PC-3 (cell line): ENCODE results near the gene MUSTN1. TPM values are rescaled to one million over a fixed set of nuclear protein-coding genes. Genes with fewer than 3 reads are reported as not detected.

Source experiments
- ATAC-seq: fragments of 200-7000 bp; cut with Tn5 transposase; 2 replicates; pipeline ENCODE4 v1.9.1; 2020; ENCODE audit warnings: mild to moderate bottlenecking, moderate library complexity
- BruUV-seq: library from RNA; stranded (reverse); fragments of 400-500 nt; replicated peaks from 2 replicates; lab custom pipeline; 2021; lab: Mats Ljungman, UMichigan
- CTCF ChIA-PET: fragments of 300-600 bp; sonication (Branson Sonifier 250); formaldehyde crosslinking; loops from one replicate; lab custom pipeline; 2022; ENCODE audit warnings: antibody characterized with exemption; lab: Charles Lee
- POLR2A ChIA-PET: fragments of 300-600 bp; sonication (Branson Sonifier 250); formaldehyde crosslinking; loops from one replicate; lab custom pipeline; 2022; ENCODE audit warnings: antibody characterized with exemption; ENCODE audit not compliant: unreplicated experiment; lab: Charles Lee
- DNase-seq: peaks from one replicate; pipeline ENCODE4 v3.0.0-alpha.2; 2015
- H2AFZ ChIP-seq: fragments of 300-600 bp; sonication (generic); 2 replicates; pipeline ENCODE4 v1.6.0; 2016; ENCODE audit warnings: antibody characterized with exemption, low read length
- H3F3A ChIP-seq: fragments of 300-600 bp; sonication (generic); one replicate; pipeline ENCODE4 v1.6.0; 2017; ENCODE audit warnings: antibody characterized with exemption, low read length, control low read depth, mild to moderate bottlenecking; ENCODE audit not compliant: unreplicated experiment
- H3K27ac ChIP-seq: fragments of 300-600 bp; sonication (generic); 2 replicates; pipeline ENCODE4 v1.5.1; 2016; ENCODE audit warnings: mild to moderate bottlenecking, low read length
- H3K27me3 ChIP-seq: fragments of 300-600 bp; sonication (generic); 2 replicates; pipeline ENCODE4 v1.6.1; 2016; ENCODE audit warnings: low read length, mixed read lengths
- H3K36me3 ChIP-seq: fragments of 300-600 bp; sonication (generic); 2 replicates; pipeline ENCODE4 v1.6.1; 2016; ENCODE audit warnings: low read depth, mixed run types, low read length, mixed read lengths
- H3K4me1 ChIP-seq: fragments of 300-600 bp; sonication (generic); 2 replicates; pipeline ENCODE4 v1.5.1; 2016; ENCODE audit warnings: low read length; ENCODE audit not compliant: insufficient read depth
- H3K4me2 ChIP-seq: fragments of 300-600 bp; sonication (generic); 2 replicates; pipeline ENCODE4 v1.6.0; 2016; ENCODE audit warnings: low read length
- H3K4me3 ChIP-seq: fragments of 300-600 bp; sonication (generic); 2 replicates; pipeline ENCODE4 v1.5.1; 2016; ENCODE audit warnings: mild to moderate bottlenecking, low read length, mixed read lengths
- H3K79me2 ChIP-seq: fragments of 300-600 bp; sonication (generic); 2 replicates; pipeline ENCODE4 v1.6.1; 2017; ENCODE audit warnings: low read length, mixed read lengths
- H3K9ac ChIP-seq: fragments of 300-600 bp; sonication (generic); 2 replicates; pipeline ENCODE4 v1.6.0; 2016; ENCODE audit warnings: mild to moderate bottlenecking, low read length
- H3K9me2 ChIP-seq: fragments of 300-600 bp; sonication (generic); replicated peaks from 2 replicates; pipeline ENCODE4 v1.6.1; 2016; ENCODE audit warnings: mixed run types, low read length, mixed read lengths
- H3K9me3 ChIP-seq: fragments of 300-600 bp; sonication (generic); 2 replicates; pipeline ENCODE4 v1.6.1; 2016; ENCODE audit warnings: low read length, mixed read lengths
- H4K20me1 ChIP-seq: fragments of 300-600 bp; sonication (generic); 2 replicates; pipeline ENCODE4 v1.6.1; 2016; ENCODE audit warnings: low read length, mixed read lengths
- CTCF ChIP-seq: fragments of 300-600 bp; sonication (generic); conservative IDR thresholded peaks from 2 replicates; pipeline ENCODE4 v1.5.1; 2017; ENCODE audit warnings: antibody characterized with exemption, low read depth, mild to moderate bottlenecking, low read length
- EZH2 ChIP-seq: fragments of 300-600 bp; sonication (generic); IDR thresholded peaks from one replicate; pipeline ENCODE4 v1.6.1; 2017; ENCODE audit warnings: antibody characterized with exemption, mild to moderate bottlenecking, low read length; ENCODE audit not compliant: unreplicated experiment
- EZH2phosphoT487 ChIP-seq: fragments of 300-600 bp; sonication (generic); IDR thresholded peaks from 2 replicates; pipeline ENCODE4 v1.6.1; 2018; ENCODE audit warnings: mild to moderate bottlenecking, antibody characterized with exemption, low read length, borderline replicate concordance
- intact Hi-C: fragments of 100-400 bp; cut with micrococcal nuclease; formaldehyde crosslinking; loops from 2 replicates; pipeline ENCODE4 v1.9.0; 2023
- total RNA-seq: library from RNA; depleted of rRNA; stranded (reverse); fragments of >200 nt; gene quantifications from 2 replicates; pipeline ENCODE4 v1.2.3, GENCODE V29; 2014

Gene MUSTN1
- total RNA-seq, 1 experiment from 2014 or later, result 0.66 TPM

GRCh38 chr3:52844290-52844975 lies 9.6 kb upstream of the MUSTN1 start:
- Histone ChIP-seq H3K36me3 (no peaks in the 10 kb centered on the region), H4K20me1 (no peaks in the 10 kb centered on the region), H3K4me3 (no peak overlapping the region), H3K9me2 (no peaks in the 10 kb centered on the region), H3K27ac (no peak overlapping the region), H3K4me1 (no peaks in the 10 kb centered on the region), H3K79me2 (no peaks in the 10 kb centered on the region), H3K9ac (no peak overlapping the region), H3K27me3 (no peaks in the 10 kb centered on the region), H3F3A (no peaks in the 10 kb centered on the region), H3K4me2 (no peak overlapping the region), H3K9me3 (no peaks in the 10 kb centered on the region), H2AFZ (no peak overlapping the region)
- TF ChIP-seq EZH2 (no peak), CTCF (no peak), EZH2phosphoT487 (no peak)
- ATAC-seq (no peak), DNase-seq (no peak)
- intact Hi-C loops, result no loop called here
- ChIA-PET POLR2A (no interaction called here), CTCF (no interaction called here)
- no TSS peak for BruUV-seq

GRCh38 chr3:52843881-52844280 lies 9.1 kb upstream of the MUSTN1 start:
- Histone ChIP-seq H3K27me3 (no peaks in the 10 kb centered on the region), H3K4me3 (no peak overlapping the region), H3K9me2 (no peaks in the 10 kb centered on the region), H3K27ac (no peak overlapping the region), H3K9ac (no peak overlapping the region), H3F3A (no peaks in the 10 kb centered on the region), H2AFZ (no peak overlapping the region), H3K36me3 (no peaks in the 10 kb centered on the region), H3K9me3 (no peaks in the 10 kb centered on the region), H4K20me1 (no peaks in the 10 kb centered on the region), H3K79me2 (no peaks in the 10 kb centered on the region), H3K4me2 (no peak overlapping the region), H3K4me1 (no peaks in the 10 kb centered on the region)
- intact Hi-C loops, result no loop called here
- no peak for ATAC-seq
- CTCF ChIA-PET, result no interaction called here
- no peak for DNase-seq
- no TSS peak for BruUV-seq
- POLR2A ChIA-PET, result no interaction called here
- TF ChIP-seq CTCF, result no peak
- no peak for TF ChIP-seq EZH2
- no peak for TF ChIP-seq EZH2phosphoT487

GRCh38 chr3:52843108-52843865 lies 8.5 kb upstream of the MUSTN1 start:
- no peaks in the 10 kb centered on the region for H3K27me3 ChIP-seq
- no peaks in the 10 kb centered on the region for H3F3A ChIP-seq
- DNase-seq (no peak), ATAC-seq (no peak)
- H3K79me2 ChIP-seq, result no peaks in the 10 kb centered on the region
- POLR2A ChIA-PET, result no interaction called here
- no peak overlapping the region for H3K9ac ChIP-seq
- no peak overlapping the region for H3K4me3 ChIP-seq
- H2AFZ ChIP-seq, result no peak overlapping the region
- intact Hi-C loops, result no loop called here
- H3K9me3 ChIP-seq, result no peaks in the 10 kb centered on the region
- no peaks in the 10 kb centered on the region for H3K9me2 ChIP-seq
- H3K36me3 ChIP-seq, result no peaks in the 10 kb centered on the region
- CTCF ChIA-PET, result no interaction called here
- no peak overlapping the region for H3K4me2 ChIP-seq
- H3K4me1 ChIP-seq, result no peaks in the 10 kb centered on the region
- no TSS peak for BruUV-seq
- TF ChIP-seq EZH2phosphoT487, result no peak
- no peak for TF ChIP-seq CTCF
- no peaks in the 10 kb centered on the region for H4K20me1 ChIP-seq
- no peak overlapping the region for H3K27ac ChIP-seq
